Measurements from ENCODE around the gene C1orf232.

Gene C1orf232

GRCh38 chr1:26168410-26169197 is at the start of gene C1orf232:
Gene C1orf232, minus strand, starts transcription at chr1:26168963. Its CDS starts 464 bp downstream, at chr1:26168499.
- no peak for DNase-seq (ENCODE audit: low spot score)

GRCh38 chr1:26215246-26215645 is 46.5 kb upstream of the C1orf232 start:
- DNase-seq (ENCODE audit: low spot score) = no peak

GRCh38 chr1:26213335-26213905 is 44.7 kb upstream of the C1orf232 start:
- DNase-seq (ENCODE audit: low spot score) = no peak

GRCh38 chr1:26212726-26213125 is 44.0 kb upstream of the C1orf232 start:
- DNase-seq (ENCODE audit: low spot score) = no peak

GRCh38 chr1:26210147-26210870 is 41.5 kb upstream of the C1orf232 start:
- DNase-seq (ENCODE audit: low spot score) = no peak

GRCh38 chr1:26203642-26204318 is 35.0 kb upstream of the C1orf232 start:
- DNase-seq (ENCODE audit: low spot score) = no peak

- no peak for DNase-seq (ENCODE audit: low spot score)
Measured at GRCh38 chr1:26200413-26200812, 31.6 kb upstream of the C1orf232 start.

GRCh38 chr1:26197813-26198212 is 29.1 kb upstream of the C1orf232 start:
- DNase-seq (ENCODE audit: low spot score) = no peak

- no peak for DNase-seq (ENCODE audit: low spot score)
Measured at GRCh38 chr1:26197301-26197700, 28.5 kb upstream of the C1orf232 start.

GRCh38 chr1:26195805-26196204 is 27.0 kb upstream of the C1orf232 start:
- DNase-seq (ENCODE audit: low spot score) = no peak

- DNase-seq (ENCODE audit: low spot score) = no peak
Measured at GRCh38 chr1:26191739-26192138, 23.0 kb upstream of the C1orf232 start.

- DNase-seq (ENCODE audit: low spot score) = no peak
Measured at GRCh38 chr1:26190373-26190987, 21.7 kb upstream of the C1orf232 start, which contains the start of gene CATSPER4. Gene CATSPER4, plus strand, starts transcription at chr1:26190602. Its CDS starts 26 bp downstream, at chr1:26190628.

- no peak for DNase-seq (ENCODE audit: low spot score)
Measured at GRCh38 chr1:26189751-26190275, 21.1 kb upstream of the C1orf232 start.

- DNase-seq (ENCODE audit: low spot score) = no peak
Measured at GRCh38 chr1:26189331-26189730, 20.6 kb upstream of the C1orf232 start.

GRCh38 chr1:26188477-26188876 is 19.7 kb upstream of the C1orf232 start:
- no peak for DNase-seq (ENCODE audit: low spot score)

- no peak for DNase-seq (ENCODE audit: low spot score)
Measured at GRCh38 chr1:26187882-26188281, 19.1 kb upstream of the C1orf232 start.

- DNase-seq (ENCODE audit: low spot score) = no peak
Measured at GRCh38 chr1:26184883-26185282, 16.1 kb upstream of the C1orf232 start.

GRCh38 chr1:26184086-26184485 is 15.3 kb upstream of the C1orf232 start:
- DNase-seq (ENCODE audit: low spot score) = no peak

- no peak for DNase-seq (ENCODE audit: low spot score)
Measured at GRCh38 chr1:26182383-26182696, 13.6 kb upstream of the C1orf232 start.

GRCh38 chr1:26181586-26182382 is 13.0 kb upstream of the C1orf232 start:
- DNase-seq (ENCODE audit: low spot score) = no peak

- no peak for DNase-seq (ENCODE audit: low spot score)
Measured at GRCh38 chr1:26180010-26180506, 11.3 kb upstream of the C1orf232 start.

Data from Ammon's horn (tissue), 1 donor.